Activated CD8-positive, alpha-beta memory T cell treated with anti-CD3 and anti-CD28 coated beads for 36 hours (primary cell): ENCODE results near the gene TRAF5. TPM values are rescaled to one million over a fixed set of nuclear protein-coding genes. Genes with fewer than 3 reads are reported as not detected.

ENCODE experiments used
- CTCF ChIA-PET: fragments of 350-600 bp; sonication (Branson Sonifier 250); formaldehyde crosslinking; loops from one replicate; lab custom pipeline; 2021; ENCODE audit warnings: antibody characterized with exemption; lab: Charles Lee
- POLR2A ChIA-PET: fragments of 350-600 bp; sonication (Branson Sonifier 250); formaldehyde crosslinking; loops from one replicate; lab custom pipeline; 2021; ENCODE audit warnings: antibody characterized with exemption; lab: Charles Lee
- total RNA-seq, 2 experiments: library from RNA; stranded (reverse); gene quantifications; one replicate each; pipeline ENCODE4 v1.2.3, GENCODE V29; 2021

The TRAF5 gene
- total RNA-seq, 2 experiments from 2014 or later = 37.6 to 39.1 TPM

DNA sequence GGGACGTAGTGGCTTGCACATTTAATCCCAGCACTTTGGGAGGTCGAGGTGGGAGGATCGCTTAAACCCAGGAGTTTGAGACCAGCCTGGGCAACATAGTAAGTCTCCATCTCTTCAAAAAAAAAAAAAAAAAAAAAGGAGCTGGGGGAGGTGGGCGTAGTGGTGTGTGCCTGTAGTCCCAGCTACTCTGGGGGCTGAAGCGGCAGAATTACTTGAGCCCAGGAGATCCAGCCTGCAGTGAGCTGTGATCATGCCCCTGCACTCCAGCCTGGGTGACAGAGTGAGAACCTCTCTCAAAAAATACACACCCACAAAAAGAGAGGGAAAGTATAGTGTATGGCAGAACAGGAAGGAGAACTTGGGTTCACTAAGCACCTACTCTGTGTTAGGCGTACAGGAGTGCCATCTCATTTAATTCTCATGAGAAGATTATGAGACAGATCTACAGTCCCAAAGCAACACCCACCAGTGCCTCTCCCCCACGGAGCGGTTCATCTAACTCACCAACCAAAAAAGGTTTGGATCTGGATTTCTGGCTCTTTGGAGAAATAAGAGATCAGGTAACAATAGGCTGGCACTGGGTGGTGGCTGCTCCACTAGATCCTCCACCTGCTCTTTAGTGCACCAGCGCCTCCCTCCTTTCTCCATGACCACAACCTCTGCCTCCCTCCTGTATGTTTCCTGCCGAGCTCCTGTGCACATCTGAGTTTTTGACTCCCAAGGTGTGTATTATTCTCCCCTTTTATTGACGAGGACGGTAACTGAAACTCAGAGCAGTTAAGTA, 1.4 kb upstream of the TRAF5 start:
- POLR2A ChIA-PET = interaction anchor here (0.6 kb wide), 1 partner anchor 167 kb away, joined by 3 read pairs; no protein-coding TSS in a partner anchor
- CTCF ChIA-PET = interaction anchor here (0.7 kb wide), 2 partner anchors 29 to 148 kb away, joined by 3 to 4 read pairs; no protein-coding TSS in a partner anchor

DNA sequence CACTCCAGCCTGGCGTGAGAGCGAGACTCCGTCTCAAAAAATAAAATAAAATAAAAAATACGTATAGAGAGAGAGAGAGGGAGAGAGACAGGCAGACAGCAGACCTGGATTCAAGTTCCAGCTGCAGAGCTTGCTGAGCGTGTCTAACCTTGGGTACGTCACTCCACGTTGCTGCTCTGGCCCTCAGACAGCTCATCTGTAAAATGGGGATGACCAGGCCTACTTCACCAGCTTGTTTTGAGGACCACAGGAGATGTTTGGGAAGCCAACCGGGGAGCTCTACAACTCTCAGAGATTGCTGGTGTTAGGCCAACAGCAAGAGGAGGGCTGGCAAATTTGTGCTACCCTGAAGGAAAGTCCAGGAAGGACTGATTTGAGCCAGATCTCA, 499 bp upstream of the TRAF5 start:
- ChIA-PET POLR2A (interaction anchor here (0.8 to 1.0 kb wide), 2 partner anchors 56 to 90 kb away, joined by 3 to 4 read pairs; no protein-coding TSS in a partner anchor), CTCF (interaction anchor here (0.7 to 1.9 kb wide), 3 partner anchors 68 to 152 kb away, joined by 3 to 6 read pairs (median 3); no protein-coding TSS in a partner anchor)

DNA sequence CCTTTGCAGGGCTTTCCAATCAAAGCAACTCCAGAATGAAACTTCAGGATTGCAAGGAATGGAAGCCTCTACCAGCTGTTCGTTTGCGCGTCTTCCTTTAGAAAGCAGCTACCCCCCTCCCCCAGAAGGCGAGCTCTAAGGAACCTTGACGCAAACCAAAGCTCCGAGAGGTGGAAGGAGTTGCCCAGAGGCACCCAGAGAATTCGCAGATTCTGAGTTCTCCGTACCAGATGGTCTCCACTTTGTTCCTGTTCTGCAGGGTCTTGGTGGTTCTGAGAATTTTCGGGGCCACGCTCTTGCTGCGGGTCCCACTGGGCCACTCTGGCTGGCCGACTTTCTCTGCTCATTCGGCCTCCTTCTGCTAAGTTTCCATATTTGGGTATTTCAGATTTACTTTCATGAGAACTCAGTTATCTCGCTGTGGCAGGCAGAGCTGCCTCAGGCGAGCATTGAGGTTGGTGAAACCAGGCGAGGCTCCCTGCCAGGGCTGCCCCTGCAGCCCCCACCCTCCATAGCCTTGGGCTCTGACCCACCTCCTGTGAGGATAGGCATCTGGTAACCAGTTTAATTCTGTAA, 801 bp downstream of the TRAF5 start:
- ChIA-PET CTCF (interaction anchor here (1.3 to 1.9 kb wide), 5 partner anchors 9 to 186 kb away, joined by 3 to 6 read pairs (median 3); no protein-coding TSS in a partner anchor), POLR2A (interaction anchor here (0.8 to 1.4 kb wide), 2 partner anchors 12 to 66 kb away, joined by 3 read pairs; no protein-coding TSS in a partner anchor)

DNA sequence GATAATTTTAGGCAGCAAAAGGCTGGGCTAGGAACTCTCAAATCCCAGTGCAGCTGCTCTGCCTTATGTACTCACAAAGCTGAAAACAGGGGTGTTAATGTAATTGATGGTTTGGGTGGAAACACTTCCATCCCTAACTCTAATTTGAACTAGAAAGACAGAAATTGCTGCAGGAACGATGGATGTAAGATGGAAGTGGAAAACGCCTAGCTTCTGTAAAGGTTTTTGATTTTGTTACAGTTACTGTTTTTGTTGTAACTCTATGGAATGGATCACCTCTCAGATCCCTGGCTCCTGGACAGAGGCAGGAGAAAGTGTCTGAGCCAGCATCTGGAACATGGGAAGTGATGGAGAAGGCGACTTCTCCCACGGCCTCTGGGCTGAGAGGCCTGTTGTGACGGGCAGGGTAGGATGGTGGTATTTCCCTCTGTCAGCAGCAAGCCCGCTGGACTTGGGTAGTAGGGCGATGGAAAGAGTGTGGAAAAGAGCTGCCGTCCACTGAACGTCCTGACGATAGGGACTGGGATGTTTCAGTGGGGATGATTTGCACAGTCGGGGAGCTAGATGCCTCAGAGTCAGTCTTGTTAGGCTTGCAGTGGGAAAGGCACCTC, 1.6 kb downstream of the TRAF5 start:
- ChIA-PET POLR2A (interaction anchor here (1.4 kb wide), 1 partner anchor 67 kb away, joined by 3 read pairs; no protein-coding TSS in a partner anchor), CTCF (interaction anchor here (1.3 to 1.7 kb wide), 5 partner anchors 8 to 186 kb away, joined by 3 to 4 read pairs (median 3); no protein-coding TSS in a partner anchor)

DNA sequence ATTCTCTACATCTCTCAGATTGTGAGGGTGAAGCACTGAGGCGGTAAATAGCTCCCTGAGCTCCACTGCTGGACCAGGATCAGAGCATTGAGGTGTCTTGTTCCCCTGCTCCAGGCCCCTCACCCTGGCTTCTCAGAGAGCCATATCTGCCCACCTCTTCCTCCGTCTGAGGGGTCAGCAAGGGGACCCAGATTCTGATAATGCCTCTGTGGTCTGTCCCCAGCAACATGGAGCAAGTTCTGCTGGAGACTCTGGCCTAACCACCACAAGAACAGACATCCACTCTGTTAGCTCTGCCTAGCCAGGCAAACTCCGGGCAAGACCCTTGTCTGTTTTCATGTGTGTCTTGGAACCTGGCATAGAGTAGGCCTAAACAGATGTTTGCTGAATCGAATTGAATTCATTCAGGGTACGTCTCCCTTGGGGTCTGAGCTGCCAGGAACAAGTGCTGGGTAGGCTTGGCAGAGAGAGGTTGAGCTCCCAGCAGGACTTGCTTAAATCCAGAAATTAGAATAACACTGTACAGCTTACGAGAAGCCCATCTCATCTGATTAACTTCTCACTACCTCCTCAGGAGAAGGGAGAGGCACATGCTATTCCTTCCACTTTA, 2.3 kb downstream of the TRAF5 start:
- POLR2A ChIA-PET = no interaction called here
- CTCF ChIA-PET = interaction anchor here (1.3 to 1.6 kb wide), 2 partner anchors 28 to 54 kb away, joined by 3 to 4 read pairs; no protein-coding TSS in a partner anchor

DNA sequence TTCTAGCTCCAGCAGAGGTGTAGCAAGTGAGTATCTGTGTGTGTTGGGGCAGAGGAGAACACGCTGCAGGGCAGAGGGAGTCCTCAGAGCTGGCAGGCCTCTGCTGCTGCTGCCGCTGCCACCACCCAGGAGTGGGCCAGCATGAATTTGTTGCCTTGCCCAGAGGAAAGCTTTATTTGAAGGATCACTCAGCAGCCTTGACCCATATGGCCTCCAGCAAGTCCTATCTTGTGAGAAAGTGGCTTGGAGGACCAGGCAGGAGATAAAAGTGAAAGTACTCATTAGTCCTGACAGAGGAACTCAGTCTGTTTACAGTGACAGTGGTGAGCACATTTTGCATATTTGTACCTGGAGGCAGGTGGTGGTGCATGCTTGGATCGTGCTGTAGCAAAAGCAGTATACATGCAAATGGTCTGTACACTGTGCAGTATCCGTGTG, 3.1 kb downstream of the TRAF5 start:
- POLR2A ChIA-PET = no interaction called here

GRCh38 chr1:211330282-211330936, 3.8 kb downstream of the TRAF5 start:
- ChIA-PET CTCF (interaction anchor here (0.7 kb wide), 1 partner anchor 45 kb away, joined by 3 read pairs; no protein-coding TSS in a partner anchor), POLR2A (no interaction called here)

More for the DNA sequence above, 3.1 kb downstream of the TRAF5 start:
- CTCF ChIA-PET = interaction anchor here (1.6 kb wide), 1 partner anchor 53 kb away, joined by 4 read pairs; no protein-coding TSS in a partner anchor

- CTCF ChIA-PET = interaction anchor here (1.0 kb wide), 1 partner anchor 27 kb away, joined by 3 read pairs; no protein-coding TSS in a partner anchor
- POLR2A ChIA-PET = no interaction called here
Measured at GRCh38 chr1:211331011-211331709, 4.5 kb downstream of the TRAF5 start.

GRCh38 chr1:211332036-211332616, 5.5 kb downstream of the TRAF5 start:
- POLR2A ChIA-PET = no interaction called here
- CTCF ChIA-PET = interaction anchor here (1.0 to 1.8 kb wide), 2 partner anchors 9 to 26 kb away, joined by 3 to 10 read pairs; no protein-coding TSS in a partner anchor

- CTCF ChIA-PET = interaction anchor here (1.8 kb wide), 1 partner anchor 9 kb away, joined by 10 read pairs; no protein-coding TSS in a partner anchor
- POLR2A ChIA-PET = no interaction called here
Measured at GRCh38 chr1:211332830-211333229, 6.2 kb downstream of the TRAF5 start.

DNA sequence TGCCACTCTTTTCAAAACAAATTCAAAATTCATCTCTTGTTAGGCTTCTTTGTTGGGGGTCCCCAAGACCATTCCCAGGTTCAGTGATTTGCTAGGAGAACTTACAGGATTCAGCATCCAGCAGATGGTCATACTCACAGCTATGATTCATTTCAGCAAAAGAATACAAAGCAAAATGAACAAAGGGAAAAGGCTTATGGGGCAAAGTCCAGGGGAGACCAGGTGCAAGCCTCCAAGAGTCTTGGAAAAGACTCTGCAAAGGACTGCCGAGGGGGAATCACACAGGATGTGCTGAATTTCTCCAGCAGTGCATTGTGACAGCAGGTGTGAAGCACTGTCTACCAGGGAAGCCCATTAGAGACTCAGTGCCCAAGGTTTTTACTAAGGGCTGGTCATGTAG, 7.3 kb downstream of the TRAF5 start:
- CTCF ChIA-PET = no interaction called here
- POLR2A ChIA-PET = interaction anchor here (0.6 kb wide), 1 partner anchor 8 kb away, joined by 3 read pairs; no protein-coding TSS in a partner anchor

GRCh38 chr1:211334986-211335385, 8.4 kb downstream of the TRAF5 start:
- CTCF ChIA-PET = interaction anchor here (0.5 to 2.0 kb wide), 4 partner anchors 11 to 223 kb away, joined by 3 to 5 read pairs (median 4); no protein-coding TSS in a partner anchor
- POLR2A ChIA-PET = no interaction called here

GRCh38 chr1:211335522-211336157, 9.0 kb downstream of the TRAF5 start:
- POLR2A ChIA-PET = no interaction called here
- CTCF ChIA-PET = interaction anchor here (0.6 to 2.0 kb wide), 4 partner anchors 8 to 101 kb away, joined by 3 to 5 read pairs (median 4); no protein-coding TSS in a partner anchor

- ChIA-PET CTCF (interaction anchor here (1.0 to 2.0 kb wide), 4 partner anchors 8 to 18 kb away, joined by 3 to 5 read pairs (median 4); no protein-coding TSS in a partner anchor), POLR2A (no interaction called here)
Measured at GRCh38 chr1:211336161-211336560, 9.5 kb downstream of the TRAF5 start.

GRCh38 chr1:211336775-211337174, 10.1 kb downstream of the TRAF5 start:
- ChIA-PET POLR2A (no interaction called here), CTCF (interaction anchor here (1.0 to 1.5 kb wide), 3 partner anchors 9 to 13 kb away, joined by 3 to 5 read pairs (median 4); no protein-coding TSS in a partner anchor)
